ENCODE data around the gene PCDH1.

- TF ChIP-seq CTCF (conservative IDR thresholded peaks at IDR 0.05; ENCODE audit: low read depth, low read length): no peak
- no peak for TF ChIP-seq EZH2 (IDR thresholded peaks at IDR 0.05; ENCODE audit: borderline replicate concordance, low read depth, low read length, poor library complexity, severe bottlenecking)
These were observed 53.5 kb downstream of the PCDH1 start for GRCh38 chr5:141824717-141825116.

All from A673 (cell line).